SK-N-SH (cell line): ENCODE results near the gene PIANP. TPM values are rescaled to one million over a fixed set of nuclear protein-coding genes. Genes with fewer than 3 reads are reported as not detected.

Experiments
- CTCF ChIA-PET: fragments of 300-600, 350-600 bp; formaldehyde crosslinking; extraction: SDS; loops from one replicate; lab custom pipeline; 2021; lab: Yijun Ruan, JAX
- POLR2A ChIA-PET: fragments of 350-600 bp; sonication (Branson Sonifier 250); formaldehyde crosslinking; extraction: SDS; loops from one replicate; lab custom pipeline; 2020; ENCODE audit warnings: antibody characterized with exemption, inconsistent platforms; lab: Yijun Ruan, JAX
- DNase-seq: peaks from one replicate; pipeline ENCODE4 v3.0.0; 2012
- H2AFZ ChIP-seq: fragments of 200-600 bp; sonication (generic); 2 replicates; pipeline ENCODE4 v1.8.1; 2016; ENCODE audit warnings: antibody characterized with exemption, mild to moderate bottlenecking, low read depth
- H3F3A ChIP-seq: fragments of 200-600 bp; sonication (generic); replicated peaks from 2 replicates; pipeline ENCODE3; 2016; ENCODE audit warnings: antibody characterized with exemption, mild to moderate bottlenecking; ENCODE audit not compliant: insufficient read depth
- H3K27ac ChIP-seq, 2 experiments: fragments of 200-500 bp in 1 of 2; fragments of 200-600 bp in 1 of 2; sonication (Bioruptor generic) in 1 of 2; sonication (generic), shearing (Covaris generic) in 1 of 2; 2 replicates each; pipeline versions ENCODE4 v1.5.1 to v1.6.1; 2014 to 2016; ENCODE audit warnings: low read depth in 2 of 2, inconsistent platforms in 1 of 2, low read length in 1 of 2, mild to moderate bottlenecking in 1 of 2, mixed read lengths in 1 of 2
- H3K27me3 ChIP-seq: fragments of 200-600 bp; sonication (generic), shearing (Covaris generic); 2 replicates; pipeline ENCODE4 v1.6.1; 2016; ENCODE audit warnings: mixed run types; ENCODE audit not compliant: insufficient read depth
- H3K36me3 ChIP-seq, 2 experiments: fragments of 200-500 bp in 1 of 2; fragments of 200-600 bp in 1 of 2; sonication (Bioruptor generic) in 1 of 2; sonication (generic) in 1 of 2; replicated peaks in 1 of 2; 2 replicates each; pipeline versions ENCODE3 to v1.5.1; 2014 to 2016; ENCODE audit warnings: low read length in 1 of 2, mild to moderate bottlenecking in 1 of 2; ENCODE audit not compliant: insufficient read depth in 2 of 2, control insufficient read depth in 1 of 2
- H3K4me1 ChIP-seq, 2 experiments: fragments of 200-500 bp in 1 of 2; fragments of 200-600 bp in 1 of 2; sonication (Bioruptor generic) in 1 of 2; sonication (generic), shearing (Covaris generic) in 1 of 2; 2 replicates each; pipeline versions ENCODE4 v1.5.1 to v1.6.1; 2014 to 2016; ENCODE audit warnings: low read depth in 1 of 2, low read length in 1 of 2, mixed run types in 1 of 2; ENCODE audit not compliant: insufficient read depth in 2 of 2, control insufficient read depth in 1 of 2
- H3K4me2 ChIP-seq: fragments of 200-600 bp; sonication (generic), shearing (Covaris generic); 2 replicates; pipeline ENCODE4 v1.6.1; 2017; ENCODE audit warnings: mixed run types
- H3K4me3 ChIP-seq, 2 experiments: fragments of 200-500 bp in 1 of 2; fragments of 200-600 bp in 1 of 2; sonication (Bioruptor generic) in 1 of 2; sonication (generic), shearing (Covaris generic) in 1 of 2; 2 replicates each; pipeline versions ENCODE4 v1.5.1 to v1.8.1; 2014 to 2016; ENCODE audit warnings: low read depth in 2 of 2, inconsistent platforms in 1 of 2, low read length in 1 of 2, mild to moderate bottlenecking in 1 of 2, mixed read lengths in 1 of 2, moderate library complexity in 1 of 2
- H3K79me2 ChIP-seq: fragments of 200-600 bp; sonication (generic); 2 replicates; pipeline ENCODE4 v1.8.1; 2017; ENCODE audit warnings: mild to moderate bottlenecking; ENCODE audit not compliant: insufficient read depth
- H3K9ac ChIP-seq: fragments of 200-600 bp; sonication (generic); 2 replicates; pipeline ENCODE4 v1.6.1; 2017; ENCODE audit warnings: mixed run types
- H3K9me2 ChIP-seq: fragments of 200-600 bp; sonication (generic); 2 replicates; pipeline ENCODE4 v1.6.1; 2017; ENCODE audit warnings: mixed run types
- H3K9me3 ChIP-seq: fragments of 200-600 bp; sonication (generic); 2 replicates; pipeline ENCODE4 v1.6.1; 2017; ENCODE audit warnings: mixed run types, mild to moderate bottlenecking, moderate library complexity
- H4K20me1 ChIP-seq: fragments of 200-600 bp; sonication (generic); 2 replicates; pipeline ENCODE4 v1.6.1; 2017; ENCODE audit warnings: mild to moderate bottlenecking, mixed run types; ENCODE audit not compliant: insufficient read depth
- CHD2 ChIP-seq: fragments of 150-350 bp; IDR thresholded peaks from 2 replicates; pipeline ENCODE4 v1.6.1; 2018; ENCODE audit warnings: low read length; ENCODE audit not compliant: partially characterized antibody
- IRF3 ChIP-seq: fragments of 150-350 bp; IDR thresholded peaks from 2 replicates; pipeline ENCODE4 v1.6.1; 2016; ENCODE audit warnings: mild to moderate bottlenecking, low read depth, low read length
- JUND ChIP-seq: IDR thresholded peaks from 2 replicates; pipeline ENCODE4 v1.4.0; 2012
- MXI1 ChIP-seq: IDR thresholded peaks from 2 replicates; pipeline ENCODE4 v1.6.1; 2012; ENCODE audit warnings: mild to moderate bottlenecking, low read depth, low read length, improper control_type of control experiment
- NFIC ChIP-seq: IDR thresholded peaks from 2 replicates; pipeline ENCODE4 v1.4.0; 2012; ENCODE audit warnings: borderline replicate concordance
- PBX3 ChIP-seq: IDR thresholded peaks from 2 replicates; pipeline ENCODE4; 2012
- TAF1 ChIP-seq: IDR thresholded peaks from 2 replicates; pipeline ENCODE4 v1.6.1; 2012; ENCODE audit warnings: low read depth, mild to moderate bottlenecking, low read length, moderate library complexity, borderline replicate concordance
- WGBS: methylation state at CpG from one replicate; pipeline ENCODE4 v1.1.6; 2017; ENCODE audit warnings: low lambda C conversion rate; 5-methylcytosine and 5-hydroxymethylcytosine counted together
- polyA plus RNA-seq, 3 experiments: library from polyadenylated mRNA; depleted of rRNA; stranded (reverse); fragments of >200 nt; gene quantifications; 2 replicates each; pipeline ENCODE4 v1.2.3, GENCODE V29; 2012

PIANP gene
- polyA plus RNA-seq, 1 of the 3 experiments (the other 2 are of a cell fraction) = 9.9 TPM

- H3K9me2 ChIP-seq = no peaks in the 10 kb centered on the region
- TF ChIP-seq MXI1 (peak; percentile 46; the same call in 1 of the 2 replicates), JUND (no peak)
- peaks cover 0 to 15% of the 10 kb centered on the region in 2 experiments for H3K36me3 ChIP-seq
- H3K9ac ChIP-seq = peak overlapping the region; percentile 85
- H3K4me1 ChIP-seq = peaks cover 6 to 13% of the 10 kb centered on the region in 2 experiments; a peak in 2 of 4 replicates
- peaks cover 12% of the 10 kb centered on the region for H3F3A ChIP-seq
- H3K27ac ChIP-seq = peak overlapping the region; percentile 12 to 80; a peak in 3 of 4 replicates
- no peak for DNase-seq
- H2AFZ ChIP-seq = peak overlapping the region; percentile 67; the same call in 1 of the 2 replicates
- peaks cover 11% of the 10 kb centered on the region for H3K79me2 ChIP-seq
- ChIA-PET CTCF (interaction anchor here (0.6 to 2.7 kb wide), 8 partner anchors 10 to 170 kb away, joined by 3 to 13 read pairs (median 4); partner anchors contain the start of genes MLF2 and ZNF384), POLR2A (interaction anchor here (0.9 to 3.1 kb wide), 4 partner anchors 10 to 67 kb away, joined by 3 to 38 read pairs (median 13); partner anchors contain the start of genes COPS7A, PTMS and ZNF384)
- peak overlapping the region; percentile 98 for H3K4me2 ChIP-seq
- no peaks in the 10 kb centered on the region for H3K27me3 ChIP-seq
- no peaks in the 10 kb centered on the region for H4K20me1 ChIP-seq
- H3K4me3 ChIP-seq = peak overlapping the region; percentile 74 to 80
- whole genome bisulfite sequencing = 31% methylated on average over 16 of the region's 16 CpGs
- H3K9me3 ChIP-seq = no peaks in the 10 kb centered on the region
Observed at GRCh38 chr12:6699259-6699988, 1.2 kb downstream of the PIANP start.

- no peak overlapping the region for H2AFZ ChIP-seq
- H3K4me1 ChIP-seq = peaks cover 6 to 13% of the 10 kb centered on the region in 2 experiments; a peak in 2 of 4 replicates
- H3K27ac ChIP-seq = peak overlapping the region in 1 of 2 experiments; percentile 12; a peak in 2 of 4 replicates
- H3K9me3 ChIP-seq = no peaks in the 10 kb centered on the region
- no peak for DNase-seq
- H4K20me1 ChIP-seq = no peaks in the 10 kb centered on the region
- no peaks in the 10 kb centered on the region for H3K9me2 ChIP-seq
- H3K79me2 ChIP-seq = peaks cover 11% of the 10 kb centered on the region
- 79% methylated on average over 8 of the region's 8 CpGs for WGBS
- H3K27me3 ChIP-seq = no peaks in the 10 kb centered on the region
- peak overlapping the region in 1 of 2 experiments; percentile 74; a peak in 2 of 4 replicates for H3K4me3 ChIP-seq
- H3F3A ChIP-seq = peaks cover 12% of the 10 kb centered on the region
- peaks cover 0 to 15% of the 10 kb centered on the region in 2 experiments for H3K36me3 ChIP-seq
- H3K4me2 ChIP-seq = peak overlapping the region; percentile 98
- CTCF ChIA-PET = interaction anchor here (0.6 to 2.7 kb wide), 13 partner anchors 9 to 319 kb away, joined by 3 to 13 read pairs (median 3); partner anchors contain the start of genes MLF2 and ZNF384
- H3K9ac ChIP-seq = no peak overlapping the region
- TF ChIP-seq PBX3 = no peak
- TF ChIP-seq NFIC = no peak
- TF ChIP-seq TAF1 = no peak
- TF ChIP-seq IRF3 = no peak
- no peak for TF ChIP-seq CHD2
- TF ChIP-seq, all 33 proteins: peak for 0
- POLR2A ChIA-PET = interaction anchor here (2.9 to 3.1 kb wide), 2 partner anchors 9 to 25 kb away, joined by 22 to 38 read pairs; partner anchors contain the start of genes COPS7A and ZNF384
Observed at GRCh38 chr12:6698352-6699046, 2.1 kb downstream of the PIANP start.
